ENCODE results near the gene RPS3.
"Not testable (repeated sequence)": the region's sequence is repeated elsewhere in the genome, so short reads cannot be mapped to it uniquely, and the experiment has no call there.

GRCh38 chr11:75413146-75413545, 13.8 kb downstream of the RPS3 start:
- not testable (repeated sequence) for TF ChIP-seq ZNF883 (CRISPR knock-in tag; IDR thresholded peaks at IDR 0.05; ENCODE audit: not compliant biosample characterization); POLR2A (IDR thresholded peaks at IDR 0.05; ENCODE audit: insufficient read depth in 1 of 2, low read depth in 2 of 2, low read length in 2 of 2); KLF11 (CRISPR knock-in tag; IDR thresholded peaks at IDR 0.05); HOXA7 (CRISPR knock-in tag; IDR thresholded peaks at IDR 0.05); EZH2 (conservative IDR thresholded peaks at IDR 0.05; ENCODE audit: low read depth, low read length)
- TF ChIP-seq, protein P1, sequence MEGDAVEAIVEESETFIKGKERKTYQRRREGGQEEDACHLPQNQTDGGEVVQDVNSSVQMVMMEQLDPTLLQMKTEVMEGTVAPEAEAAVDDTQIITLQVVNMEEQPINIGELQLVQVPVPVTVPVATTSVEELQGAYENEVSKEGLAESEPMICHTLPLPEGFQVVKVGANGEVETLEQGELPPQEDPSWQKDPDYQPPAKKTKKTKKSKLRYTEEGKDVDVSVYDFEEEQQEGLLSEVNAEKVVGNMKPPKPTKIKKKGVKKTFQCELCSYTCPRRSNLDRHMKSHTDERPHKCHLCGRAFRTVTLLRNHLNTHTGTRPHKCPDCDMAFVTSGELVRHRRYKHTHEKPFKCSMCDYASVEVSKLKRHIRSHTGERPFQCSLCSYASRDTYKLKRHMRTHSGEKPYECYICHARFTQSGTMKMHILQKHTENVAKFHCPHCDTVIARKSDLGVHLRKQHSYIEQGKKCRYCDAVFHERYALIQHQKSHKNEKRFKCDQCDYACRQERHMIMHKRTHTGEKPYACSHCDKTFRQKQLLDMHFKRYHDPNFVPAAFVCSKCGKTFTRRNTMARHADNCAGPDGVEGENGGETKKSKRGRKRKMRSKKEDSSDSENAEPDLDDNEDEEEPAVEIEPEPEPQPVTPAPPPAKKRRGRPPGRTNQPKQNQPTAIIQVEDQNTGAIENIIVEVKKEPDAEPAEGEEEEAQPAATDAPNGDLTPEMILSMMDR (CRISPR knock-in tag; IDR thresholded peaks at IDR 0.05) = not testable (repeated sequence)

Measured in HepG2 (cell line).